Embryonic facial prominence (tissue), 1 donor: ENCODE data around the gene IL22RA1.
A peak's percentile ranks its signal among the peaks of the same experiment; 100 is the strongest.

ENCODE experiments used
- DNase-seq: peaks from one replicate; pipeline ENCODE4 v3.0.0-alpha.2; 2016; ENCODE audit errors: extremely low spot score

Gene IL22RA1

DNA sequence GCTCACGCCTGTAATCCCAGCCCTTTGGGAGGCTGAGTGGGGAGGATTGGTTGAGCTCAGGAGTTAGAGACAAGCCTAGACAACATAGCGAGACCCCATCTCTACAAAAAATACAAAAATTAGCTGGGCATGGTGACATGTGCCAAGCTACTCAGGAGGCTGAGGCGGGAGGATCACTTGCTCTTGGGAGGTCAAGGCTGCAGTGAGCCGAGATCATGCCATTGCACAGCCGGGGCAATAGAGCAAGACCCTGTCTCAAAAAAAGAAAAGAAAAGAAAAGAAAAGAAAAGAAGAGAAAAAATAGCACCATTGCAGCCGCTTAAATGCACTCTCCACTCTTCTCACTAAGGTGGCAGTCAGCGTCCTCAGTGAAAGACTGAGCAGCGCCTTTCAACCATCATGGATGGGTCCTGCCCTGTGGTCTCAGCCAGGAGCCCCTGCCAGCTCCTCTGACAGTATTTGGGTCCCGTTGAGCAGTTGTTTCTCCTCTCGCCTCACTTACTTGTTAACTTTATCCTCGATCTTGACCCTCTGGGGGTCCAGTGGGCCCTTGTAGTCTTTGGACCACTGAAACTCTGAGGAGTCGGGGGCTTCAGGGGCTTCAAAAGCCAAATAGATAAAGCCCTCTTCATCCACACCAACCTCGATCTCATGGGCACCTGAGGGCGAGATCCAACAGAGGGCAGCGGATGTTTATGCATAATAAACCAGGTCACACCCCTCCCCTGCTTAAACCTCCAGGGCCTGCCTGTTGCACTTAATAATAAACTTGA is 67.9 kb downstream of the IL22RA1 start:
- no peak for DNase-seq

DNA sequence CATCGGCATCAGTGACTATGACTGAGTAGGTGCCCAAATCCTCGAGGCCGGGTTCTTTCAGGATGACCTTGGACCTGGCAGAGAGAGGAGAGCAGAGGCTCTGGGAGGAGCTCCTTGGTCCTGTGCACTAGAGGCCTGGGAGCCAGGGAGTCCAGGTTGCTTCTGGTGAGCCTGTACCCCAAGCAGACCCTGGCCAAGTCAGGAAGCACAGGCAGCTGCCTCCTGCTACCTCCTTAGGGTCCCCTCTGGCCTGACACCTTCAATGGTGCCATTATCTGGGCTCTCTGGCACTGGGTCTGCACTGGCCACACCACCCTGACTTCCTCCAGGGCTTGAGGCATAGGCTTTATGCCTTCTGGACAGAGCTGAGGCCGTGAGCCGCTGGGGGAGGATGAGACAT is 68.7 kb downstream of the IL22RA1 start:
- no peak for DNase-seq

- DNase-seq: no peak
Observed at GRCh38 chr1:24071941-24072340, 71.0 kb downstream of the IL22RA1 start.

DNA sequence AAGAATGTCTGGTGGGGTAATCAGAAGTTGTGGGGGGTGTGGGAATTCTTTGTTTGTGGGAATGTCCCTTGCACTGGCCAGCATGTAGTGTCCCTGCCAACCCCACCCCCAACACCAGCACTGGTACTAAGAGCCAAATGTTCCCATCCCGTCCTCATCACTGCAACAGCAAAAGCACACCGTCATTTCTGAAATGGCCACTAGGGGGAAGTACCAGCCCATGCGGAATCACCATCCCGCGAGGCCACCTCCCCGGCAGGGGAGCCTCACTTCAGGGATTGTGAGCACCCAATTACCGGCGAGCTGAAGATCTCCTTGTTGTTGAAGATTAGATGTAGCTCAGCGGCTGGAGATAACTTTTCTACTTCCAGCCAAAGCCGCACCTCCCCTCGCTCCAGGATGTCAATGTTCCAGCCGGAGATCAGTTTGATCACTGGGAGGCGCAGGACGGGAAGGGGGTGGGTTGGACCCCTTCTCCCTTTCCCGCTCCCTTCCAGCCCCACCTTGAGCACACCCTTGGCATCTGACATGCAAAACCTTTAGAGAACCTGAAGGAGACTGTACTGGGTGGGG is 72.0 kb downstream of the IL22RA1 start:
- peak; percentile 32 for DNase-seq

- no peak for DNase-seq
Observed at GRCh38 chr1:24069817-24070216, 73.1 kb downstream of the IL22RA1 start.
